ENCODE results near the gene TNFAIP6. TPM values are rescaled to one million over a fixed set of nuclear protein-coding genes. Genes with fewer than 3 reads are reported as not detected.

TNFAIP6 gene
- total and polyA plus RNA-seq, 7 donors = 0.87 to 4.9 (median 3.9) TPM

DNA sequence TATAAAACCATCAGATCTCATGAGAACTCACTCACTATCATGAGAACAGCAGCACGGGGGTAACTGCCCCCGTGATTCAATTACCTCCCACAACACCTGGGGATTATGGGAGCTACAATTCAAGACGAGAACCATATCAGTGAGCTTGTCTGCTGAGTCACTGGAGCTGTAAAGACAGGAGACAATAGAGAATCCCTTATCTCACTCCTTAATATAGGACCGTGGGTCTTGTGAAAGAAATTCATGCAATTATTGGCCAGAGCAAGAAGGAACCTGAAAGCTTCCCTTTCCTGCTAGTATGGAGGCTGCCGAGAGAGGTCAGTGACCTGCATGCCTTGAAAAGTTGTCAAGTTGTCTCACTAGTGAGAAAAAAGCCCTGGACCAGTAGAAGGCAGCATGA is 9.5 kb upstream of the TNFAIP6 start:
- DNase-seq = no peak
- Histone ChIP-seq H3K4me3 (no peak overlapping the region), H3K9me3 (no peaks in the 10 kb centered on the region), H3K27ac (no peak overlapping the region), H3K27me3 (no peaks in the 10 kb centered on the region), H3K36me3 (no peaks in the 10 kb centered on the region), H3K4me1 (no peaks in the 10 kb centered on the region)
- intact Hi-C loops (cut with DNase I) = no loop called here
- WGBS, 2 donors = 41 to 68% methylated on average over 5 of the region's 5 CpGs
- TF ChIP-seq POLR2AphosphoS5 (IDR thresholded peaks at IDR 0.05) (no peak), POLR2A (IDR thresholded peaks at IDR 0.05) (no peak), EP300 (IDR thresholded peaks at IDR 0.05) (no peak)
- TF ChIP-seq, protein P1, sequence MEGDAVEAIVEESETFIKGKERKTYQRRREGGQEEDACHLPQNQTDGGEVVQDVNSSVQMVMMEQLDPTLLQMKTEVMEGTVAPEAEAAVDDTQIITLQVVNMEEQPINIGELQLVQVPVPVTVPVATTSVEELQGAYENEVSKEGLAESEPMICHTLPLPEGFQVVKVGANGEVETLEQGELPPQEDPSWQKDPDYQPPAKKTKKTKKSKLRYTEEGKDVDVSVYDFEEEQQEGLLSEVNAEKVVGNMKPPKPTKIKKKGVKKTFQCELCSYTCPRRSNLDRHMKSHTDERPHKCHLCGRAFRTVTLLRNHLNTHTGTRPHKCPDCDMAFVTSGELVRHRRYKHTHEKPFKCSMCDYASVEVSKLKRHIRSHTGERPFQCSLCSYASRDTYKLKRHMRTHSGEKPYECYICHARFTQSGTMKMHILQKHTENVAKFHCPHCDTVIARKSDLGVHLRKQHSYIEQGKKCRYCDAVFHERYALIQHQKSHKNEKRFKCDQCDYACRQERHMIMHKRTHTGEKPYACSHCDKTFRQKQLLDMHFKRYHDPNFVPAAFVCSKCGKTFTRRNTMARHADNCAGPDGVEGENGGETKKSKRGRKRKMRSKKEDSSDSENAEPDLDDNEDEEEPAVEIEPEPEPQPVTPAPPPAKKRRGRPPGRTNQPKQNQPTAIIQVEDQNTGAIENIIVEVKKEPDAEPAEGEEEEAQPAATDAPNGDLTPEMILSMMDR (IDR thresholded peaks at IDR 0.05) = no peak

GRCh38 chr2:151350579-151351195 is 6.7 kb upstream of the TNFAIP6 start:
- H3K27me3 ChIP-seq = no peaks in the 10 kb centered on the region
- TF ChIP-seq POLR2AphosphoS5 (IDR thresholded peaks at IDR 0.05) = no peak
- TF ChIP-seq, protein P1 (IDR thresholded peaks at IDR 0.05) = no peak
- no peak for TF ChIP-seq EP300 (IDR thresholded peaks at IDR 0.05)
- no peak for TF ChIP-seq POLR2A (IDR thresholded peaks at IDR 0.05)
- intact Hi-C loops (cut with DNase I) = no loop called here
- no peak overlapping the region for H3K27ac ChIP-seq
- no peak for DNase-seq
- H3K4me1 ChIP-seq = no peaks in the 10 kb centered on the region
- H3K4me3 ChIP-seq = no peak overlapping the region
- 88 to 89% methylated on average over 4 of the region's 4 CpGs for WGBS, 2 donors
- H3K36me3 ChIP-seq = no peaks in the 10 kb centered on the region
- H3K9me3 ChIP-seq = no peaks in the 10 kb centered on the region

DNA sequence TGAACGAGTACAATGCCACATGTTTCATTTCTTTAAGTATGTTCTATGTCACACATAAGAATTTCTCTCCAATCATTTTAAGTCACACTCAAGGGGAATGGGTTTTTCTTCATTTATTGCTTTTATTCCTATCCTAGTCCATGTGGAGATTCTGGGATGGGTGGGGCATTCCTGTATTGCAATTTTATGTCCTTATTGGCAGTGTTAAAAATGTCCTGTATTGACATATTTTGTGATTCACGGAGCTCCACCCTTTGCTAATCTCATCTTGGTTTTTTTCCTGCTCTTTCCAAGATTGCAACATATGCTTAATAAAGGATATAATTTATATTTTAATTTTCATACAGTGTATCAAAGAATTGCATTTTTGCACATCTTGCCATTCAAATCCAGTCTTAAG is 3.4 kb upstream of the TNFAIP6 start:
- H3K9me3 ChIP-seq = no peaks in the 10 kb centered on the region
- TF ChIP-seq POLR2AphosphoS5 (IDR thresholded peaks at IDR 0.05) = no peak
- no peak for TF ChIP-seq POLR2A (IDR thresholded peaks at IDR 0.05)
- H3K27me3 ChIP-seq = no peaks in the 10 kb centered on the region
- DNase-seq = no peak
- H3K4me1 ChIP-seq = no peaks in the 10 kb centered on the region
- intact Hi-C loops (cut with DNase I) = no loop called here
- no peak overlapping the region for H3K27ac ChIP-seq
- WGBS, 2 donors = 36 to 75% methylated on average over 2 of the region's 2 CpGs
- no peak overlapping the region for H3K4me3 ChIP-seq
- H3K36me3 ChIP-seq = no peaks in the 10 kb centered on the region

- 90 to 97% methylated on average over 8 of the region's 8 CpGs for WGBS, 2 donors
- TF ChIP-seq POLR2AphosphoS5 (IDR thresholded peaks at IDR 0.05) (no peak), EP300 (IDR thresholded peaks at IDR 0.05) (no peak), POLR2A (IDR thresholded peaks at IDR 0.05) (no peak)
- TF ChIP-seq, protein P1 (IDR thresholded peaks at IDR 0.05) = no peak
- Histone ChIP-seq H3K9me3 (no peaks in the 10 kb centered on the region), H3K27me3 (no peaks in the 10 kb centered on the region), H3K4me3 (no peak overlapping the region), H3K4me1 (no peaks in the 10 kb centered on the region), H3K36me3 (no peaks in the 10 kb centered on the region), H3K27ac (no peak overlapping the region)
- DNase-seq = no peak
- intact Hi-C loops (cut with DNase I) = loop anchor here (5.0 kb wide), 1 partner anchor 68 kb away; the partner anchor contains the start of gene NMI
Measured at GRCh38 chr2:151354807-151355206, 2.6 kb upstream of the TNFAIP6 start.

DNA sequence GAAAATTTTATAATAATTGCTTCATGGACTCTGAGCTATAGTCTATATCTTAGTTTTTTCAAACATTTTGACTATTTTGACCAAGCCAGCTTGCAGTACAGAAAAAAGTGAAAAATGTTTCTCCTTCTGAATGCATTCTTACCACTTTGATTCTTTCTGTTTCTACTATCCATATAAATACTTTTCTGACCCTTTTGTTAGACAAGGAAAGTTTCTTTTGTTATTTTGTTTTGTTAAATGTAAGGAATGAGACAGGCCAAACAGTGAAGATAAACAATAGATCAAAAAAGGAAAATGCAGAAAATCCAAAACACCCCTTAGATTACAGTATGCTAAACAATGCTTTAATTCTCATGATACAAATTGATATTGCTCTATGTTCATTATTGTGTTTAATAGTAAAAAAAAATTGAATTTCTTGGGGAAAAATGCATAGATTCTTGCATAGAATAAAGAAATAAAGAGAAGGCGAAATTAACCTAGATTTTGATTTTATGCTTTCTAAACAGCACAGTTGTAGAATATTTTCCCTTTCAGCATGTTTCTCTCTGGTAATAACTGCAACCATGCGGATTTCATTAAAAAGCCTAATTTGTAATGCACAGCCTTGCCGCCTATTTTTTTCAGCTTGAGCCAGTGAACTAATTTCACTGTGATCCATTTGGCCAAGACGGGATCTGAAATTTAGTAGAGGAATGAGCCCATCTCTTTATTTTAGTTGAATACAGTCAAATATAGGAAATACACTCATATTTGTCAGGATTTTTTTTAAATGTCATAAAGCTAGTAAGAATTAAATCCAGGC is 976 bp downstream of the TNFAIP6 start:
- no peak for DNase-seq
- intact Hi-C loops (cut with DNase I) = loop anchor here (5.0 kb wide), 1 partner anchor 71 kb away; the partner anchor contains the start of gene NMI
- Histone ChIP-seq H3K4me1 (no peaks in the 10 kb centered on the region), H3K27me3 (no peaks in the 10 kb centered on the region), H3K27ac (peak overlapping the region in 3 of 4 donors; percentile 5 to 52 (median 51)), H3K4me3 (peak overlapping the region in 2 of 4 donors; percentile 19 to 21), H3K9me3 (no peaks in the 10 kb centered on the region), H3K36me3 (no peaks in the 10 kb centered on the region)
- no peak for TF ChIP-seq POLR2A (IDR thresholded peaks at IDR 0.05)
- TF ChIP-seq, protein P1 (IDR thresholded peaks at IDR 0.05) = no peak
- WGBS, 2 donors = 84 to 85% methylated on average over 4 of the region's 4 CpGs
